ENCODE measurements around the gene ADI1.

- no peak for TF ChIP-seq POLR2A (IDR thresholded peaks at IDR 0.05)
- TF ChIP-seq CTCF (IDR thresholded peaks at IDR 0.05), result no peak
Measured at GRCh38 chr2:3517948-3518495, 1.3 kb downstream of the ADI1 start.
